HG03139 (cell line): Measurements from ENCODE around the gene ROGDI.
"Not testable (repeated sequence)": the region's sequence is repeated elsewhere in the genome, so short reads cannot be mapped to it uniquely, and the experiment has no call there.

Source experiments
- ATAC-seq: cut with Tn5 transposase; IDR thresholded peaks from one replicate; pipeline ENCODE4 v1.9.1; 2021; ENCODE audit not compliant: unreplicated experiment

ROGDI gene

DNA sequence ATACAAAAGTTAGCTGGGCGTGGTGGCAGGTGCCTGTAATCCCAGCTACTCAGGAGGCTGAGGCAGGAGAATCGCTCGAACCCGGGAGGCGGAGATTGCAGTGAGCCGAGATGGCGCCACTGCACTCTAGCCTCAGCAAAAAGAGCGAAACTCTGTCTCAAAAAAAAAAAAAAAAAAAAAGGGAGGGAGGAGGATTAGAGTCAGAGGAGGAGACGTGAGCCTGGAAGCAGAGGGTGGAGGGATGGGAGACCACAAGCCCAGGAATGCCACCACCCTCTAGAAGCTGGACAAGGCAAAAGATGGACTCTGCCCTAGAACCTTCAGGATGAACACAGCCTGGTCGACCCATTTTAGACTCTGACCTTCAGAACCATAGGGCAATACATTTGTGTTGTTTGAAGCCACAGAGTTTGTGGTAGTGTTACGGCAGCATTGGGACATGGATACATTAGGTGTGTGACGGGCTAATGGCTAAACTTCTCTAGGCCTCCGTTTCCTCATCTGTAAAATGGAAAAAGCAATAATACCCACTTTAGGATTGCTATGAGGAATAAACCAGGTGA, 9.4 kb downstream of the ROGDI start:
- ATAC-seq: no peak

DNA sequence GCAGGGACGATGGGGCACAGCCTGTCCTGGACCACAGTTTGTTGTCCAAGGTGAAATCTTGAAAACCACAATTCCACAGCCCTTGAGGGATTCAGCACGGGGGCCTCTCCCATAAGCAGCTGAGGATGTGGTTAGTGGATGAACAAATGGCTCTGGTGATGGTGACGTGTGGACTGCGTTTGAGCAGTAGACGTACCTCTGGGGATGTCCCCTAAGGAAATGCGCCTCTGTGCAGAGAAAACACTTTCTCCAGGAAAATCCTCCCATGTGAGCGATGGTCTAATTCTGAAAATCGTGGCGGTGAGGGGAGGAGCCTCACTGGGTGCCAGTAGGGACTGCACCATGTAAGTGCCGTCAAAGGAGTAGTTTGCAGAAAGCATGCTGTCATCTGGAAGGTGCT, 11.6 kb downstream of the ROGDI start:
- ATAC-seq: no peak

GRCh38 chr16:4790261-4790660, 12.2 kb downstream of the ROGDI start:
- ATAC-seq: no peak

GRCh38 chr16:4788910-4789309, 13.5 kb downstream of the ROGDI start:
- no peak for ATAC-seq

DNA sequence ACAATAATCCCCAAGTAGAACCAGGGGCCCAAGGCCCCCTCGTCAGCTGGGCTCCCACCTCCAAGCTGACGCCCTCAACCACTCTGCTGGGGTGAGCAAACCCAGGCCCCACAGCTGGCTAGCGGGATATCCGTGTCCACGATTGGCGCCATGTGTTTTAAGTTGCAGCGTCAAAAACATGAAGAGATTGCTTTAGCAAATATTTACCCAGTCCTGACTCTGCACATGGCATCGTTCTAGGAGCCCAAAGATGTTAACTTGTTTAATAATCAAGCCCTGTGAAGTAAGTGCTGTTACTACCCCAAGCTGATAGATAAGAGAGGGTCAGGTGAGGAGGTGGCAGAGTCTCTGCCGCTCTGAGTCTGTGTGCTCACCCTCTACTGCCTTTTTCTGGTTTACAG, 13.9 kb downstream of the ROGDI start:
- ATAC-seq: no peak

DNA sequence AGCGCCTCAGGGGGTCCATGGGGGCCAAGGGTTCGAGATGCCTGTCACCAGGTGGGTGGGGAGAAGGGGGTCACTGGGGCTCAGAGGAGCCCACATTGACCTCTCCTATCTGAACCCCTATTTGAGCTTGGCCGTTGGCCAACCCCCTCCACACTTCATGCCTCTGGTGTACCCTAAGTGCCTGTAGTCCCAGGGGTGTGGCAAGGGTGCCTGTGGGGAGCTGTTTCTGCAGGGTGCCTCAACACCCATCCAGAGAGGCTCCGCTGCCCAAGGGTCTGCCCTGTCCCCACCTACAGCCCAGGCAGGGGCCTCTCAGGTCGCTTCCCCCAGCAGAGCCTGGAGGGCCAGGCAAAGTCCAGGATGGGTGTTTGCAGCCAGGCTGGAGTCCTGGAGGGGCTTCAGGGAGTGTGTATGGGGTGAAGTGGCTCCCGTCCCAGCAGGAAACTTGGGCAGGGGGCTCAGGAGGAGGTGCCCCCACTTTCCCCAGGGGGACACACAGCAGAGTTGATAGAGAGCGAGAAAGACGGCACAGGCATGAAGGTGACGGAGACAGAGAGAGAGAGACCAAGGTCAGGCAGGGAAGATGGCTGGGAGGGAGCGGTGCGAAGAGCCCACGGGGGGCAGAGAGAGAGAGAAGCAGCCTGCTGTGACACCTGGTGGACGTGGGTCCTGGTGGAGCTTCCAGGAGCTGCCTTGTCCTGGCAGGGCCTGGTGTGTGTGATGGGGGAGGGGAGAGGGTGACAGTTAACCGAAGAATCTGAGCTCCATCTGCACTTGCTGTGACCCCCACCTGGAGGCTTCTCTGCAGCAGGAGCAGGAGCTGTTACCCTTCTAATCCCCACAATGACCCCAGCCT, 14.6 kb downstream of the ROGDI start, which contains the start of gene SEPTIN12:
TSS of gene SEPTIN12 (minus strand) at position 719 of the 856 bp plus-strand sequence. CDS start at position 19, 700 bp downstream.
- no peak for ATAC-seq

DNA sequence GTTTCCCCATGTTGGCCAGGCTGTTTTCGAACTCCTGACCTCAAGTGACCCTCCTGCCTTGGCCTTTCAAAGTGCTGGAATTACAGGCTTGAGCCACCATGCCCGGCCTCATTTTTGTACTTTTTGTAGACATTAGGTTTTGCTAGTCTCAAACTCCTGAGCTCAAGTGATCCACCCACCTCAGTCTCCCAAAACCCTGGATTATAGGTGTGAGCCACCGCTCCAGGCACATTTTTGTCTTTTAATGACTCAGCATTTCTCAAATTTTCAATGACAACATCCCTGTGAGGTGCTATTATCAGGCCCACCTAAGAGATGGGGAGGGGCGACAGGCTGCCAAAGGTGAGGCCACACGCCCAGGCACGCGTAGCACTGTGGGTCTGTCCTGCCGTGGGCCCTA, 15.4 kb downstream of the ROGDI start:
- ATAC-seq: no peak

DNA sequence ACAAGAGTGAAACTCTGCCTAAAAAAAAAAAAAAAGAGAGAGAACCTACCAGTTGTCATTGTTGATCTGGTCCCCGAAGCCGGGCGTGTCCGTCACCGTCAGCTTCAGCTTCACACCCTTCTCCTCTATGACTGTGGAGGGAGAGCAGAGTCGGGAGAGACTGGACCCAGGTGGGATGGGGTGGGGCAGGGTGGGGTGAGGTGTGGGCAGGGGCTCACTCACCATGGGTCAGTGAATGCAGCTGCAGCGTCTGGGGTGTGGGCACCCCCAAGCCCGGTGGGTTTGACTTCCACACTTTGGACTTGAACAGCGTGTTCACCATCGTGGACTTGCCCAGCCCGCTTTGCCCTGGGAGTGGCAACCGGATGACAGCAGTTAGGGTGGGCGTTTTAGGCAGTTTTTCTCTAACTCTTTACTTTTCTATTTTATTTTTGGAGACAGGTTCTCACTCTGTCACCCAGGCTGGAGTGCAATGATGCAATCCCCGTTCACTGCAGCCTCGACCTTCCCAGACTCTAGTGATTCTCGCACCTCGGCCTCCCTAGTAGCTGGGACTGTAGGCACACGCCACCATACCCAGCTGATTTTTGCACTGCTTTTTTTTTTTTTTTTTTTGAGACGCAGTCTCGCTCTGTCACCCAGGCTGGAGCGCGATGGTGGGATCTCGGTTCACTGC, 16.5 kb downstream of the ROGDI start:
- no peak for ATAC-seq

DNA sequence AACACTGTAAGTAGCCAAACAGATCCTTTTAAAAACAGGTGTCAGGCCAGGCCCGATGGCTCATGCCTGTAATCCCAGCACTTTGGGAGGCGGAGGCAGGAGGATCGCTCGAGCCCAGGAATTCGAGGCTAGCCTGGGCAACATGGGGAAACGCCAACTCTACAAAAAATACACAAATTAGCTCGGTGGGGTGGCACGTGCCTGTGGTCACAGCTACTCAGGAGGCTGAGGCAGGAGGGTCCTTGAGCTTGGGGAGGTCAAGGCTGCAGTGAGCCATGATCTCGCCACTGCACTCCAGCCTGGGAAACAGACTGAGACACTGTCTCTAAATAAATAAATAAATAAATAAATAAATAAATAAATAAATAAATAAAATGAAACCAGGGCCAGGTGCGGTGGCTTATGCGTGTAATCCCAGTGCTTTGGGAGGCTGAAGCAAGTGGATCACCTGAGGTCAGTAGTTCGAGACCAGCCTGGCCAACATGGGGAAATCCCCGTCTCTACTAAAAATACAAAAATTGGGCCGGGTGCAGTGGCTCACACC, 17.9 kb downstream of the ROGDI start:
- ATAC-seq: not testable (repeated sequence)

DNA sequence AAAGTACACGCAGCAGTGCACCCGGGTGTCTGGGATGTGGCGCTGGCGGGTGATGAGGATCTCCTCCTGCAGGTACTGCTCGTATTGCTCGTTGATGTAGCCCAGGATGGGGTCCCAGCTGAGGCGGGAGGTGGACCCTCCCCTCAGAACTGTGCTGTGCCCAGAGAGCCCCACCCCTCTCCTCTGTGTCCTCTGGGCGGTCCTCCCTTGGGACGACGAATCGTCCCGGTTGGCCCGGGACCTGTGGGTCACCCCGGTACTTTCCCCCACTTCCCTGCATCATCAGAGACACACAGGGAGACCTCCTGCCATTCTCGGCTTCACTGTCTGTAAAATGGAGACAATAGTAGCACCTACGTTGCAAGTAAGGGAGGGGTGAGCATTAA, 18.5 kb downstream of the ROGDI start:
- no peak for ATAC-seq

- no peak for ATAC-seq
Measured at GRCh38 chr16:4783251-4783950, 19.0 kb downstream of the ROGDI start.

GRCh38 chr16:4780235-4780634, 22.2 kb downstream of the ROGDI start:
- ATAC-seq: no peak

DNA sequence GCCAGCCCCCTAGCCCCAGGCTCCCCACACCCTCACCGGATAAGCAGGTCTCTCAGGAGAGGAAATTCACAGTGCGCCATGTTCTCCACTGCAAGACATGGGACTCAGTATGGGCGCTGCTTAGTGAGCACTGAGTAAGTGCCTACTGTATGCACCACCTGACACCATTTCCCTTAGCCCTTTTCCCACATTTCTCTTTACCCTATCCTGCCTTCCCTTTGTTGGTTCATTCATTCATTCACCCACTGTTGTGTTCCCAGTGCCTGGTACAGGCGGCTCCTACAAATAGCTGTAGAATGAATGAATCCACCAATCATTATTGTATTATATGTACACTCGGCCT, 24.4 kb downstream of the ROGDI start:
- ATAC-seq: no peak

DNA sequence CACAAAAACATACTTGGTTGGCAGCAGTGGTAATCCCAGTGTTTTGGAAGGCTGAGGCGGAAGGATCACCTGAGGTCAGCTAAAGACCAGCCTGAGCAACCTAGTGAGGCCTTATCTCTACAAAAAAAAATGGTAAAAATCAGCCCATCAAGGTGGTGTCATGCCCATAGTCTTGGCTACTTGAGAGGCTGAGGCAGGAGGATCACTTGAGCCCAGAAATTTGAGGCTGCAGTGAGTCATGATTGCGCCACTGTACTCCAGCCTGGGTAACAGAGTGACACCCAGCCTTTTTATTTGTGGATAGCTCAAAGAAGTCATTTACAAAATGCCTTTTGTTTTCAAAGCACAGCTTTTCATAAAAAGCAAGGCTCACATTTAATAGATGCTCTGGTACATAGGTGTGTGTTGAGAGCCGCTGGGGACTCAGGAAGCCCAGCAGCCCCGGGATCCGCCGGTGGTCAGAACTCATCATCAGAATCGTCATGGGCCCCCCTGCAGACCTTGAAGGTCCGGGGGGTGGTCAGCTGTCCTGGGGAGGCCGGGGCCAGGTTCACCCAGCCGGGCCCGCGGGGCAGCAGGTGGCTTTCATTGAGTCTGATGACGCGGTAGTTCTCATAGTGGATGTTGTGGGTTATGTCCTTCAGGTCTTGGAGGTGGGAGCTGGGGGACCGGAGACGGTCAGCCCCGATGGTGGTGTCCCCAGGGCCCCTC, 24.9 kb downstream of the ROGDI start:
- no peak for ATAC-seq

GRCh38 chr16:4776141-4776705, 26.2 kb downstream of the ROGDI start:
- ATAC-seq: no peak

DNA sequence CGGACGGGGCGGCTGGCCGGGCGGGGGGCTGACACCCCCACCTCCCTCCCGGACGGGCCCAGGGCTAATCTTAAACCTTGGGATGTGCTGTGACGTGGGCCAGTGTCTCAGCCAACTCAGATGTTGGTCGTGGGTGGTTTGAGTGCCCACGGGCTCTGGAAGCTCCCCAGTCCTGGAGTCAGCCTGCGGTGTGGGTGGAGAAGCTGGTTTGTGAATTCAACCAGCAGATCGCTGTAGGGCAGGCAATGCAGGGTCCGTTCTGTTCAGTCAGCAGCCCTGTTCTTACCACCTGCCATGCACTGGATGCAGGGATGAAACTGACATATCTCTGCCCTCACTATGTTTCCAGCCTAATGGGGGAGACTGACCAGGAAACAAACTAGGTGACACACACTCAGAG, 27.4 kb downstream of the ROGDI start:
- no peak for ATAC-seq

GRCh38 chr16:4772351-4772750, 30.1 kb downstream of the ROGDI start:
- no peak for ATAC-seq

GRCh38 chr16:4771646-4772045, 30.8 kb downstream of the ROGDI start:
- no peak for ATAC-seq

GRCh38 chr16:4769306-4769638, 33.2 kb downstream of the ROGDI start:
- ATAC-seq: no peak

GRCh38 chr16:4768549-4769305, 33.7 kb downstream of the ROGDI start:
- peak; percentile 67 for ATAC-seq
